GM19463 (cell line): ENCODE results near the gene SAMSN1.

Source experiments
- ATAC-seq: cut with Tn5 transposase; IDR thresholded peaks from one replicate; pipeline ENCODE4 v1.9.1; 2021; ENCODE audit warnings: mild to moderate bottlenecking, moderate library complexity; ENCODE audit not compliant: unreplicated experiment

SAMSN1 gene

GRCh38 chr21:14545906-14546480 is at the start of gene SAMSN1:
SAMSN1 (minus strand) TSS chr21:14546315; CDS start chr21:14546261, 54 bp downstream.
- ATAC-seq, result peak; percentile 87

- ATAC-seq, result no peak
Measured at GRCh38 chr21:14595449-14595848, 49.3 kb upstream of the SAMSN1 start.

GRCh38 chr21:14594967-14595366 is 48.9 kb upstream of the SAMSN1 start:
- ATAC-seq, result no peak

GRCh38 chr21:14593230-14593629 is 47.1 kb upstream of the SAMSN1 start:
- no peak for ATAC-seq

GRCh38 chr21:14592296-14593000 is 46.3 kb upstream of the SAMSN1 start:
- no peak for ATAC-seq

- ATAC-seq, result no peak
Measured at GRCh38 chr21:14591882-14592281, 45.8 kb upstream of the SAMSN1 start.

GRCh38 chr21:14591377-14591776 is 45.3 kb upstream of the SAMSN1 start:
- ATAC-seq, result no peak

GRCh38 chr21:14589855-14590563 is 43.9 kb upstream of the SAMSN1 start:
- ATAC-seq, result peak; percentile 85

- ATAC-seq, result no peak
Measured at GRCh38 chr21:14587266-14587665, 41.2 kb upstream of the SAMSN1 start.

- ATAC-seq, result no peak
Measured at GRCh38 chr21:14585122-14585521, 39.0 kb upstream of the SAMSN1 start.

GRCh38 chr21:14584357-14585095 is 38.4 kb upstream of the SAMSN1 start:
- no peak for ATAC-seq

- no peak for ATAC-seq
Measured at GRCh38 chr21:14583629-14584255, 37.6 kb upstream of the SAMSN1 start.

- no peak for ATAC-seq
Measured at GRCh38 chr21:14582934-14583628, 37.0 kb upstream of the SAMSN1 start.

GRCh38 chr21:14581902-14582457 is 35.9 kb upstream of the SAMSN1 start:
- no peak for ATAC-seq

GRCh38 chr21:14573244-14573643 is 27.1 kb upstream of the SAMSN1 start:
- no peak for ATAC-seq

- ATAC-seq, result peak; percentile 50
Measured at GRCh38 chr21:14572204-14572780, 26.2 kb upstream of the SAMSN1 start.

- no peak for ATAC-seq
Measured at GRCh38 chr21:14569868-14570267, 23.8 kb upstream of the SAMSN1 start.

- ATAC-seq, result no peak
Measured at GRCh38 chr21:14569026-14569621, 23.0 kb upstream of the SAMSN1 start.
